HAP-1 (cell line): ENCODE data around the gene TFAP2E.

ENCODE experiments used
- DNase-seq, 2 experiments: peaks; one replicate each; pipeline ENCODE4 v3.0.0-alpha.2; 2016 to 2020; ENCODE audit warnings: low spot score in 2 of 2
- H3K27me3 ChIP-seq: fragments of 250-450 bp; sonication (Bioruptor Pico); 2 replicates; pipeline ENCODE4 v1.5.1; 2020; ENCODE audit warnings: low read depth, mild to moderate bottlenecking, moderate library complexity
- H3K36me3 ChIP-seq: fragments of 250-450 bp; sonication (Bioruptor Pico); replicated peaks from 2 replicates; pipeline ENCODE4 v1.5.1; 2020; ENCODE audit warnings: mild to moderate bottlenecking
- H3K4me1 ChIP-seq: fragments of 250-450 bp; sonication (Bioruptor Pico); 2 replicates; pipeline ENCODE4 v1.5.1; 2020; ENCODE audit warnings: mild to moderate bottlenecking
- H3K4me3 ChIP-seq: fragments of 250-450 bp; sonication (Bioruptor Pico); 2 replicates; pipeline ENCODE4 v1.5.1; 2020; ENCODE audit warnings: mild to moderate bottlenecking, moderate library complexity
- H3K9me3 ChIP-seq: fragments of 250-450 bp; sonication (Bioruptor Pico); 2 replicates; pipeline ENCODE4 v1.5.1; 2020; ENCODE audit warnings: mild to moderate bottlenecking, moderate library complexity
- in situ Hi-C: fragments of 300-500 bp; cut with MboI; formaldehyde crosslinking; loops from 3 replicates; pipeline ENCODE4 v1.14.3; 2020; ENCODE audit warnings: low sequenced_read_pairs, inconsistent platforms, mixed read lengths

The TFAP2E gene

GRCh38 chr1:35641233-35641866 is 68.2 kb downstream of the TFAP2E start, which contains the start of gene PSMB2:
TSS of gene PSMB2 (minus strand) at chr1:35641526. CDS start at chr1:35641432, 94 bp downstream.
- in situ Hi-C loops, result loop anchor here (5.0 kb wide), 1 partner anchor 76 kb away; the partner anchor contains the start of gene C1orf216
- Histone ChIP-seq H3K4me1 (peaks cover 26% of the 10 kb centered on the region), H3K4me3 (peak within 1 kb of the TSS; percentile 90), H3K36me3 (no peaks in the 10 kb centered on the region), H3K27me3 (peaks cover 7% of the 10 kb centered on the region; the same call in 1 of the 2 replicates), H3K9me3 (no peaks in the 10 kb centered on the region)
- peak; percentile 92 to 97 for DNase-seq

- Histone ChIP-seq H3K36me3 (no peaks in the 10 kb centered on the region), H3K9me3 (no peaks in the 10 kb centered on the region), H3K4me1 (peaks cover 19% of the 10 kb centered on the region), H3K27me3 (peaks cover 7% of the 10 kb centered on the region; the same call in 1 of the 2 replicates), H3K4me3 (peak overlapping the region; percentile 90)
- in situ Hi-C loops, result loop anchor here (5.0 kb wide), 1 partner anchor 75 kb away; the partner anchor contains the start of gene C1orf216
- peak in 1 of 2 experiments; percentile 52 for DNase-seq
These were observed 69.4 kb downstream of the TFAP2E start for GRCh38 chr1:35642471-35642955.

GRCh38 chr1:35644204-35644603 is 71.1 kb downstream of the TFAP2E start:
- Histone ChIP-seq H3K4me1 (peaks cover 5% of the 10 kb centered on the region), H3K36me3 (no peaks in the 10 kb centered on the region), H3K4me3 (no peak overlapping the region), H3K9me3 (no peaks in the 10 kb centered on the region), H3K27me3 (peaks cover 10% of the 10 kb centered on the region; the same call in 1 of the 2 replicates)
- no peak for DNase-seq
- in situ Hi-C loops, result loop anchor here (5.0 kb wide), 1 partner anchor 73 kb away; the partner anchor contains the start of gene C1orf216
